Measurements from ENCODE around the gene GABRR2.

GRCh38 chr6:89298680-89299465 lies 16.2 kb downstream of the GABRR2 start:
- TF ChIP-seq, protein P1, sequence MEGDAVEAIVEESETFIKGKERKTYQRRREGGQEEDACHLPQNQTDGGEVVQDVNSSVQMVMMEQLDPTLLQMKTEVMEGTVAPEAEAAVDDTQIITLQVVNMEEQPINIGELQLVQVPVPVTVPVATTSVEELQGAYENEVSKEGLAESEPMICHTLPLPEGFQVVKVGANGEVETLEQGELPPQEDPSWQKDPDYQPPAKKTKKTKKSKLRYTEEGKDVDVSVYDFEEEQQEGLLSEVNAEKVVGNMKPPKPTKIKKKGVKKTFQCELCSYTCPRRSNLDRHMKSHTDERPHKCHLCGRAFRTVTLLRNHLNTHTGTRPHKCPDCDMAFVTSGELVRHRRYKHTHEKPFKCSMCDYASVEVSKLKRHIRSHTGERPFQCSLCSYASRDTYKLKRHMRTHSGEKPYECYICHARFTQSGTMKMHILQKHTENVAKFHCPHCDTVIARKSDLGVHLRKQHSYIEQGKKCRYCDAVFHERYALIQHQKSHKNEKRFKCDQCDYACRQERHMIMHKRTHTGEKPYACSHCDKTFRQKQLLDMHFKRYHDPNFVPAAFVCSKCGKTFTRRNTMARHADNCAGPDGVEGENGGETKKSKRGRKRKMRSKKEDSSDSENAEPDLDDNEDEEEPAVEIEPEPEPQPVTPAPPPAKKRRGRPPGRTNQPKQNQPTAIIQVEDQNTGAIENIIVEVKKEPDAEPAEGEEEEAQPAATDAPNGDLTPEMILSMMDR (IDR thresholded peaks at IDR 0.05): no peak
- TF ChIP-seq POLR2A (IDR thresholded peaks at IDR 0.05): no peak

All from prostate gland (tissue), 2 donors.